Measurements from ENCODE around the gene FYN.

Gene FYN

DNA sequence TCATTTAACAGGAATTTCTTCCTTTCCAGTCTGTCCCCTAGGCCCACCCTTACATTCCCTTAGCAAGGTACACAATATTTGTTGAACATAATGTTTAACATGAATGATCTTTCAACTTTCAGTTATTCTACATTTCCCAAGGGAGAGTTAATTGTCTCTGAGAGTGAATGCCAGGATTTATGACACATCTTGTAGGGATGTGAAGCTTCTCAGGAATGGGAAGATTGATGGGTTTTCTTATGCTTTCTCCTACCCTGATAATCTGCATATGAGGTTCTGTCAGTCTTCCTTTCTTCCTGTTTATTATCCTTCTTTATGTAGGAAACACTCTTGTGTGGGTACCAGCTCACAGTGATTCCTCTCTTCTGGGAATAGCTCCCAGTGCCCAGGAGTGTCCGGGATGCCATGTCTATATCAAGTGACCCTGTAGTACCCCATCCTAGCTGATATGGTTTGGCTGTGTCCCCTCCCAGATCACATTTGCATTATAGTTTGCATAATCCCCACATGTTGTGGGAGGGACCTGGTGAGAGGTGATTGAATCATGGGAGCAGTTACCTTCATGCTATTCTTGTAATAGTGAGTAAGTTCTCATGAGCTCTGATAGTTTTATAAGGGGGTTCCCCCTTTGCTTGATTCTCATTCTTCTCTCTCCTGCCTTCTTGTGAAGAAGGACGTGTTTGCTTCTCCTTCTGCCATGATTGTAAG lies 7.1 kb upstream of the FYN start:
- no peak for DNase-seq

DNA sequence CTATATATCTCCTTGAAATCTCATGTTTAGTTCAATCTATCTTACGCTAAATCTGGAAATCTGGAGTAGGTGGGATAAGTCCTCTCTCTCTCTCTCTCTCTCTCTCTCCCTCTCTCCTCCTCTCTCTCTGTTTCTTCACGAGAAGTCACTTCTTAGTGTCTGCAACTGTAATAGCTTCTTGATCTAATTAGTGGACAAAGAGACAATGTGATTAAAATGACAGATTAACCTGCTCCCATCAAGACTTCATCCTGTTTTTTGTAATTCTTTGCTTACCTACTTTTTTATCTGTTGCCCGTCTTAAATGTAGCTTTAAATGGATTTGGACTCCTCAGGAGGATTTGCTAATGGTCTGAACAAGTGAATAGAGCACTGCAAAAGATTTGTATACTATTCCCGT lies 2.5 kb upstream of the FYN start:
- no peak for DNase-seq

DNA sequence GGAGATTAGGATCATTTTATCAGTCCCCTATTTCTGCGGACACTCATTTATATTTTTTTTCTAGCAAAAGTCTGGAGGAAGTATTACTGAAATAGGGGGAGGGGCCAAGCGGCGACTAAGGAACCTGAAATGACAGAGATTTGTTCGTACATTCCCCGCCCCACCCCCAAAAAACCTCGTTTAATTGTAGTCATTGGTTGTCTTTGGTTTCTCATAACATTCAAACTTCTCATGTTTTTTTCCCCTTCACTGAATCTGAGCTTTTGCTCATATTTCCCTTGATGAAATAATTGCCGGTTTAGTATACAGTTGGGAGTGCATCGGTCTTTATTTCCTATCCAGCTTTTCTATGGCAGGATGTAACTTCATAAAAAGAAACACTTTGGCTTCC lies 768 bp upstream of the FYN start:
- DNase-seq: no peak

DNA sequence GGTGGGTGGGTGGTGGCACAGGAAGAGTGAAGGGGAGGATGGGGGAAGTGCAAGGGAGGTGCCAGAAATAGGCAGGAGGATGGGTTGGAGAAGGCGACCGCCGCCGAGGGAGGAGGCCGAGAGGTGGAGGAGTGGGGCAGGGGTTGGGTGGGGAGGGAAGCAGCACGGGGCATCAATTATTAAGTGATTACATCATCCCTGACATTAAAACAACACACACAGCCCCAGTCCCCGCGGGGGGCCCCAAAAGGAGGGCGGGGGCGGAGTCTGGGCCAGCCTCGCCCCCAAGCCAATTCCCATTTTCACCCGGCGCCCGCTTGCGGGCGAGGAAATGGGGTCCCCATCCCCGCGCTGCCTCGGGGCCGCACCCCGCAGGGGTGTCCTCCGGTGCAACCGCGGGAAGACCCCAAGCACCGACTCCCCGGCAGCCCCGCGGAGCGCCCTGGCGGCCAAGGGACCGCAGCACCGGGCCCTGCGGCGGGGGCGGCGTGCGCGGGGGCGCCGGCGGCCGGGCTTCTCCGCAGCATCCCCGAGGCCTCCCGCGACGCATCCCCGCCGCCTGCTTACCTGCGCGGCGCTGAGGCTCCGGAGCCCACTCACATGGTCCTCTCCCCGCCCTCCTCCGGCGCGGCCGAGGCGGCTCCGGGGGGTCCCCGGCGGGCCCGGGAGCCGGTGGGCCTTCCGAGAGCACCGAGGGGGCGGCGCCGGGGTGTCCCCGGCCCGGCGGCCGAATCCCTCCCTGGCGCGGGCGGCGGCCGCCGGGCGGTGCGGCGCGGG lies 663 bp downstream of the FYN start:
- DNase-seq: no peak

DNA sequence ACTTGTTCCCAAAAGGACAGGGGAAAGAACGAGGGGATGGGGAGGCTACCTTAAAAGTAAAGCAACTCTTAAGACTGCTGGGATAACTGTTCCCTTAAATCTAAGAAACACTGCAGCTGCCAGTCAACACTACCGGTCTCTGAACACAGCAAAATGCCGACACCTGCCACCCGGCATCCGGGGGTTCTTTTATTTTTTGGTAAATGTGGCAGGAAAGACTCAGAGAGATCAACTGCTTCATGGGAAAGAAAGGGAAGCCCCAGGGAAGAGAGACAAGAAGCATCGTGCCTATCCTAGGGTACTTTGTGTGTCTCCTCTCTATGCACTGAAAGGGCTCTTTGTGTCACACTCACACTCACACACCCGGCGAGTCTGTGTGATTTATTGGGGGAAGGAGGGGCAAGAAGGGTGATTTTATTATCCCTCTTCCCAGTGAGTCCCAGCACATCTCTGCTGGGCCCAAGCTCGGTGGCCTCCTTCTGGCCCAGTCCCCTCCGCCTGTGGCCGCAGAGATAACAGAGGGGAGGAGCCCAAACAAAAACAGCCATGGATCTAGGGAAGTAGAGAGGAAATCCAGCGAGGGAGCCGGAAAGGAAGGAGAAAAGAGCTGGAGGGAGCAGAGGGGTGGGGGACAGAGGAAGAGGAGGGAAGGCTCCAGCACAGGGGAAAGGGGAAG lies 1.4 kb downstream of the FYN start:
- DNase-seq: no peak

DNA sequence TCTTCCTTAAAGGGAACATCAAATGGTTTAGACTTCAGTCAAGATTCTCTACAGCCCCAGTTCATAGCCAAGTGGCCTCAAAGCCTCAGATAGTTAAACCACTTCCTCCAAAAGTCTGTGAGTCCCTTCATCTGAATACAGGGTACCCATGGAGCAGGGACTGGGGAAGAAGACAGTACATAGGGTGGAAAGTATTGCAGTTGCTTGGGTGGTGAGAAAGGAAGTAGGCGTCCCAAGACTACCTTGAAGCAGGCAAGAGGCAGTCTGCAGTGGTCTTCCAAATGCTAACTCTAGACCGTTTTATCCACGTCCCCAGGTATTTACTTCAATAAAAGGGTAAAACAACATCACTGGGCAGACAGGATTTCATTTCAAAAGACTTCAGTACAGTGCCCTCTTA lies 2.0 kb downstream of the FYN start:
- no peak for DNase-seq

DNA sequence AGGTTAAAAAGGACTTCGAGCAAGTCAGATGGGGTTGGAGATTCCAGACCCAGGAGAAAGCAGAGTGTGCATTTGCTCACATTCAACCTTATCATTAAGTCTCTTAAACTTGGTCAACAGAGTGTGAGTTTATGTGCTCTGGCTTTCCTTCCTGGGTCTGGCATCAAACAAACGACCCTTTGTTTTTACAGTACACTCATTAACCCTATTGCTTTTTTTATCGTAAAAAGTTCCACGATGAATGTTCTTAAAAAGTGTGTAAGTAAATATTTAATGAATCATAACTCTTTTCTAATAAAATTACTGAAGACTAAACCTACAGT lies 2.5 kb downstream of the FYN start:
- DNase-seq: no peak

DNA sequence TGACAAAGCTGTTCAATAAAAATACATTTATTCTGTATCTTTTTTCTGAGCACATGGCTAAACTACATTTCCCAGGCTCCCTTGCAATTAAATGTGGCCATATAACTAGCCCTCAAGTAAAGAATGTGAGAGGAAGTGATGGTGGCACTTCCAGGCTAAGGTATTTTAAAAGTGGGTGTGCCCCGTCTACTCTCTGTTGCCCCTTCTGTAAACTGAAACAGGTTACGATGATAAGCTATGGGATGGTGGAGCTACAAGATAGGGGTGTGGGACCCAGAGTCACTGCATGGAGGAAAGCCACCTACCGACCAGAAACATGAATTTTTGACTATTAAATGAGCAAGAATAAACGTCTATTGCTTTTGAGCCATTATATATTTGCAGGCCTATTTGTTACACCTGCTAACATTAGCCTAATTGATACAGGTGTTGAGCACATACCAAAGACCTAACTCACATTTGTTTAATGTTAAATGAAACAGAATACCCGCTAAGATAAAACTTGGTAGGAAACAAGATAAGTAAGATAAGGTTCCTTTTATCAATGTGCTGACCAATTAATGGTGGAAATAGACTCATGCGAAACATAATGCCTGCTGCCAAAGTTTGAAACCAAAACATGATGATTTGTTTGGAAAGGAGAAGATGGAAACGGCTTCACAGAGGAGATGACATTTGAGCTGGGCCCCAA lies 3.1 kb downstream of the FYN start:
- DNase-seq: no peak

DNA sequence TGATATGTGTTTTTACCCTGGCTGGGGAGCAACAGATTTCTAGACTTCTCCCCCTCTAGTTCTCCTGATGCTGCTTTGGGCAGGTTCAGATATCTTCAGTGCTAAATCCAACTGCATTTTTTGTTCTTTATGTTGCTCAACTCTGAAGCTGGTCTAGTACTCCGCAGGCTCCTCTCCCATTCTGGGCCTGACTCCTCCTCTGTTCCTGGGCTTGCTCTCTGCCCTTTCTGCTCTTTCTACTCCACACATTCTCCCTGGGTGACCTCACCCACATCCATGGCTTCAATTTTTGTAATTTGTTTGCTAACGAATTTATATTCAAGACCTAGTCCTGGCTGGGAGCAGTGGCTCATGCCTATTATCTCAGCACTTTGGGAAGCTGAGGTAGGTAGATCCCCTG lies 6.4 kb downstream of the FYN start:
- DNase-seq: no peak

DNA sequence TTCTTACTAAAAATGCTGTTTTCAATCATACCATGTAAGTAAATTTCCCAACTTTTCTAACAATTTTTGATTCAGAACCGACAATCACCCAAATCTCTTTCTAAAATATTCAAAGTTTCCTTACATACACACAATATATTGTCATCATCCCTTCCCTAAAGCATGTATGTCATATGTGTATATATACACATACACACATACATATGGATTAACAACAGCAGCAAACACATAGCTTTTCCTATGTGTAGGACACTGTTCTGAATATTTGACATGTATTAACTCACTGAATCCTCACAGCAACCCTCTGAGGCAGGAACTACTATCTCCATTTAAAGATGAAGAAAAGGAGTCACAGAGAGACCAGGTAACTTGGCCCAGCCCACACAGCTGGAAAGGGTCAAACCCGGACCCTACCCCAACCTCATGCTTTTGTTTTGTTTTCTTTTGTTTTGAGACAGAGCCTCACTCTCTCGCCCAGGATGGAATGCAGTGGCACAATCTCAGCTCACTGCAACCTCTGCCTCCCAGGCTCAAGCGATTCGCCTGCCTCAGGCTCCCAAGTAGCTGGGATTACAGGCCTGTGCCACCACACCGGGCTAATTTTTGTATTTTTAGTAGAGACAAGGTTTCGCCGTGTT lies 7.2 kb downstream of the FYN start:
- DNase-seq: no peak

DNA sequence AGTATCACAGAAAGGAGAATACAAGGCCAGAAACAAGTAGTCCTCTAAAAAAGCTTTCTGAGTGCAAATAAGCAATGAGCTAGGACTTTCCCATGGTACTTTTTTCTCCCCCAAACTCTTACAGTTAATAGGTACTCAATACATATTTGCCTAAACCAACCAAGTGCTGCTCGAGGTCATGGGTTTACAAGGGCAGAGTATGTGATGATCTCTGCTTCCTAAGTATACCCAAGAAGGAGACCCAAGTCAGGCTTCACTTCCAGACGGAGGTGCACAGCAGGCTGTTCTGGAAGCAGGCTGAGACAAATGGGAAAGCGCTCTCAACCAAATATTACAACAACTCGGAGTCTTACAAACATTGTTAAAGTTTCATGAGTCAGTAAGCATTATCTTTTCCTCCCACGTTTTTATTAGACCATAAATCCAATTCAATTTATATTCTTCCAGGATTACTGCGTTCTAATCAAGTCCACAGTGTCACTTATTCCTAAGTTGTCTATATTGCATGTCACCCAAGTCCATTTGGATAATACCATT lies 8.1 kb downstream of the FYN start:
- DNase-seq: no peak

DNA sequence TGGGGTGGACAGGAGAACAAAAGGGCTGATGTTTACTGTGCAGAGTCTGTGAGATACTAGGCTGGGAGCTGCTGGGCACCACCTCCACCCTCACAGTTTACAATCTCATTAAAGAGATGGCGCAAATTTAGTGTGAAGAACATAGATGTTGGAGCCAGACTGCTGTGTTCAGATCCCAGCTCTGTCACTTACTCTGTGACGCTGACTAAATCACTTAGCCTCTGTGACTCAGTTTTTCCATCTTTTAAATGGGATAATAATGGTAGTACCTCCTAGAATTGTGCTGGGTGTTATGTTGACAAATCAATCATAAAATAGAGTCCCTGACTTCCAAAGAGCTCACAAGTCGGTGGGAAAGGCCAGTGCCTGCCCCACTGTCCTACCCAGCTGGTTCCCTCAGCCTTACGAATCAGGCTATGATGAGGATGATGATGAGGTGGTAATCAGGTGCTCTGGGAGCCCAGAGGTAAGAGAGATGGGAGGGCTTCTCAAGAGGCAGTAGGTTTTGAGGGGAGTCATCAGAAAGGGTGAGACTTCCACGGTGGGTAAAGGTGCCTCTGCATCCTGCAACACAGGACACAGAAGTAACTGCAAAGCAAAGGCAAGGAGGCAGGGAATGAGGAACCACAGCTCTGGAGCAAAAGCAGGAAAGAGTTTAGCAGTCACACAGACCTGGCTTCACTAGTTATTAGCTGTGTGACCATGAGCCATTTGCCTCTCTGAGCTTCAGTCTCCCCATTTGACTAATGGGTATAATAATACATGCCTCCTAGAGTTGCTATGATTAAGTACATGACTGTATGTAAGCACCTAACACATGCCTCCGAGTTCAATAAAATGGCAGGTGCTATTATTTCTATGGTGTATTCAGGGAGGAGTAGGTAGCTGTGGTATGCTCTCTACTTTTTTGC lies 8.9 kb downstream of the FYN start:
- DNase-seq: no peak

DNA sequence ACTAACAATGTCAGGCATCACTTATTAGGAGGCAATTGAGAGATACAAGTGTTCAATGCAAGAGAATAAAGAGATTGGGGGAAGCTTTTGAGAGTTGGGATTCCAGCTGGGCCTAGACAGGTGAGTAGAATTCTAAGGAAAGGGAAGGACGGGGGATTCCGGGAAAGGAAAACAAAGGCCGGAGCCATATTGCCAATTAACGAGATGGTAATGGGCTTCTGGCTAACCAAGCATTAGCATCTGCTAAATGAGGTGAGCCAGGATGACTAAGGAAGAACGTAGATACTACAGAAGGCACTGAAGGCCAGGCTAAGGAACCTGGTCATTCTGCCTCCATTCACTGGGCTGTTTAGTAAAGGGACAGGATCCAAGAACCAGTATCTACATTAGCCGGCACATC lies 10.5 kb downstream of the FYN start:
- DNase-seq: no peak

DNA sequence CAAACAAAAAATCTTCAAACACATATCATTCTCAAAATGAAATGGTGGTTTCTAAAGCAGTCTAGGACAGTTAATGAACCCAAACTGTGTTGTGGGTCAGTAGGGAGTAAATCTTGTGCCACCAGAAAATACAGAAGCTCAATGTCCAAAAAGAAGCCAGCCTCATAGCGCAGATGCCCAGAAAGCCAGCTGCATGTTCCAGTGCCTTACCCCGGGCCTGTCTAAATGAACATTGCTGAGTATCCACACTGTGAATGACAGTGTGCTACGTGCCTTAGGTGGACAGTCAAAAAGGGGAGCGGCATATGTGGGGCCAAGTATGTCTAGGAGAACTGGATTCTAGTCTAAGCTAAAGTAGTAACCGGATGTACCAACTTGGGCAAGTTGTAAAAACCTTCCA lies 10.9 kb downstream of the FYN start:
- no peak for DNase-seq

DNA sequence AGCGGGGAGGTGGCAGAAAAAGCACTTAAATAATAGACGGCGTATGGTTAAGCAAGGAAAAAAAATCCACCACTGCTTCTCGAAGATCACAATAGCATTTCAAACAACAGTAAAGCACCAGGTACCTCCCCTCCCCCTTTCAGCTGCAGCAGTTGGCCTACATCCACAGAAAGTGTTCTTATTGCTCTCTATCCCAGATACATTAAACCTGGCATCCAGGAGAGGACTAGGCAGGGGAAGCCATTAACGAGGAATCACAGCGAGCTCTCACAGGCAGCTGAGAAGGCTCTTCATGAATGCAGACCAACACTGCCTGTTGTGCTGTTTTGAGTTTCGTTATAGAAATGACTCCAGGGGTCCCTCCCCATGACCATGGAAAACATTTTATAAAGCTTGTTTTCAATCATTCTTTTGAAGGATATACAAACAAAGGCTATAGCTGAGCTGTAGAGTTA lies 11.8 kb downstream of the FYN start:
- DNase-seq: no peak

DNA sequence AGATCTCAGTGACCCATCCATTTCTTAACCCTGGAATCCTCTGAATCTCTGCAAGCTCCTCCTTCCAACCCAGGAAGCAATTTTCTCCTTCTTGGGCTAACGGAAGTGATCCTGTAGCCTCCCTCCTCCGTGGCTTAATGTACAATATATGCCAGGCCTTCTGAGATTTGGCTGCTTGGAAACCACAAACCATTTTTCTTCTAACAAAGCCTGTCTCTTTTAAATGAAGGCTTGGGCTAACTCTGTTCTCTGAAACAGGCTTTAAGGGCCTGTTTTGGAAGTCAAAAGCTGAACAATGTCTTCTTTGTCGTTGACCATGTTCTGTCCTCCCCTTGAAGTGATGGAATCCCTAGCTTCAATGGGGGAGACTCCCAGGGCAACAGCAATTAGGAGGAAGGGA lies 14.9 kb downstream of the FYN start:
- no peak for DNase-seq

DNA sequence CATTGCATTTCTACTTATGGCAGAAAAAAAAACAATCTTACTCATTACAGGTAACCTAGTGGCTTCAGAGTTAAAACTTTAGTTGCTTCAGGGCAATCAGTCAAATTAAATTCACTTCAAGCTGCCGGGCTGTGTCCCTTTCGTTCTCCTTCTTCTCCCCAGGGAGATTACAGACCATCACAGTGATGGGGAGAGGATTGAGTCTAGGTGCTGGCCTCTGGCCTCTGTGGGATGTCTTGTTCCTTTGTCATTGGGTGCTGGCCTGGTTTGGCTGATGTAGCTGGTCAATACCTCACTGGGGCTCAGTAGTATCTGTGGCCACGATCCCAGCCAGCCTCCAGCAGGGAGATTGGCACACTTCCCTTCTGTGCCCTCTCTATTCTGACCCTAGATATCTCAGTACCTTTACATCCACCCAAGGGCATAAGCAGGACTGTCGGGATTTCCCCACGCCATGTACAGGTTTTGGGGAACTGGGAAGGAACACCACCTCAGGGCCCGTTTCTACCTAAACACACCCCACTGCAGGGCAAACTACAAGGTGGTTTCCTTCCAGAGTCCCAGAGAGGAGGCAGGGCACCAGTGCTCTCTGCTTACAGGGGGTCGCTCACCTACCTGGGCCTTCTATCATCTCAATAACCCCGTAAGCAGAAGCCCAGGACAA lies 15.4 kb downstream of the FYN start:
- no peak for DNase-seq

DNA sequence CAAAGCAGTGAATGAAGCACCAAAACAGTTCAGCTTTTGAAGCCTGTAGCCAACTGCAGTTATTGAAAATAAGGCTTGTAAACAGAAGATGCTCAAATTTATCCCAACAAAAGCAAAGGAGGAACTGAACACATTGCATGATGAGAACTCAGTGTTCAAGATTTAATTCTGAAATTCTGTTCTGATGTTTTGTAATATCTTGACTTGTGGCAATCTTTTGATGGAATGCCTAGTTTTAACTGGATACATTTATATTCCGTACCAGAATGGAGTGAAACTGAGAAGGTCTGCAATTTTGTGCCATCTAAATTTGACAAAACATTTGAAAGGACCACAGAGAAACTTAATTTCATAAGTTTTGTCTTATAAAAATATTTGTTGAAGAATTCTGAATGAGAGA lies 17.5 kb downstream of the FYN start:
- DNase-seq: no peak

DNA sequence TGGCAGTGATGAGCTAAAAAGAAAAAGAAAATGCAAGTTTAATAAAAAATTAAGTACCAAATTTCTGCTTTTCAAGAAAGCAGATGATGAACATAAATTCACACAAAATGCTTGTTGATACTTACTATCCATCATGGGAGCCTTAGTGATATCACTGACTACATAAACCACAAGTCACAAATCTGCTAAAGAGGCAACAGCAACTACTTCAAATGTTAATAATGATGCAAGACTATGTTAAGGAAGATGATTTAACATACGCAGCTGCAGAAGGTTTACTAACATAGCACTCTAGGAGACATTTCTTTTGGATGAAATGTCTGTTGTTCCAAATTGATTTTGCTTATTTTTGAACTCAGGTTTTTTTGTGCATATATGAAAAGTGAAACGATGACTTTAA lies 18.6 kb downstream of the FYN start:
- DNase-seq: no peak

DNA sequence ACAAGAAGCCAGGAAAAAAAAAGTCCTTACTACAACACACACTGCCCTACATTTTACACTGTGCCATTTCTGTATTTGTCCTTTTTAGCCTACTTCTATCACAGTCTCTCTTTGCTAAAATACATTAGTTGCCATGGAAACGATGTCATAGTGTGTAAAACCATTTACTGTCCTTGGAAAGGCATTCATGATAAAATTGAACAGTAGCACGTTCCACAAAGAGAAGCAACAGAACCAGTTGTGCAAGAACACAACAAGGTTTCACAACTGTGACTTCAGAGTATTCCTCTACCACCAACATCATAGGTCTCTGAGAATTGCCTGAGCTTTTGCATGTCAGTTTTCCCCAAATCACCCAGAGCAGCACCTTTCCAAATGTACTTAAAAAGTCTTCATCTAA lies 20.5 kb downstream of the FYN start:
- no peak for DNase-seq

DNA sequence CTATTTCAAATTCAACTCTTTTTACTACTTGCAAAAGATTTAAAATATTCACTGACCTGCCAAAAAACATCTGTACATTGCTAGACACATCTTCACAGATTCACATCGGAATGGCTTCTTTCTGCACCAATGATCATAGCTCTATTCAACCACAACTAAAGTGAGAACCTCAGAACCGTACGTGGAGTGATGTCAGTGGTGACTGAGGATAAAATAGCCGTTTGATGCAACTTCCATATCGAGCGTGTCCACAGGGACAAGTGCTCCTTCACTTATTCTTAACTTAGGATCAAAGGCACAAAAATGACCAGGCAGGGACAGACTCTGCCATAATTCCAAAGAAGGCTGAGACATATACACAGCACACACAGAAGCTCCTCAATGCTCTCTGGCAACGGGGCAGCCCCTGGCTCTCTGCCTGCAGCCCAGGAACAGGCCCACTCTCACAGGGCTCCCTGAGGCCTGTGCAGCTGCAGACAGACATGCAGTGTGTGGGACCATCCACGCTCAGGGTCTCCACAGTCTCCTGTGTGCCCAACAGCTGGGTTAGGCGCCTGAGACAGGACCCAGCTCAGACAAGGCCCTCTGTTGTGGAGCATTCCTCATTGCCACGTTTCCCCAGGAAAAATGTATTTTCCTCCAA lies 22.8 kb downstream of the FYN start:
- no peak for DNase-seq

All from cerebellar nuclear complex (tissue), 1 donor.